Stimulated activated CD4-positive, alpha-beta T cell treated with anti-CD3 and anti-CD28 coated beads, Interleukin-12 subunit alpha, Interleukin-12 subunit beta, amount 100 ng/mL, for 48 hours (primary cell): Measurements from ENCODE around the gene RIMS4.
A peak's percentile ranks its signal among the peaks of the same experiment; 100 is the strongest.

Experiments used
- DNase-seq, 3 donors: peaks; one replicate each; pipeline ENCODE4 v3.0.0-alpha.2; 2020; ENCODE audit warnings: low read depth in 2 of 3, low spot score in 1 of 3

Gene RIMS4

DNA sequence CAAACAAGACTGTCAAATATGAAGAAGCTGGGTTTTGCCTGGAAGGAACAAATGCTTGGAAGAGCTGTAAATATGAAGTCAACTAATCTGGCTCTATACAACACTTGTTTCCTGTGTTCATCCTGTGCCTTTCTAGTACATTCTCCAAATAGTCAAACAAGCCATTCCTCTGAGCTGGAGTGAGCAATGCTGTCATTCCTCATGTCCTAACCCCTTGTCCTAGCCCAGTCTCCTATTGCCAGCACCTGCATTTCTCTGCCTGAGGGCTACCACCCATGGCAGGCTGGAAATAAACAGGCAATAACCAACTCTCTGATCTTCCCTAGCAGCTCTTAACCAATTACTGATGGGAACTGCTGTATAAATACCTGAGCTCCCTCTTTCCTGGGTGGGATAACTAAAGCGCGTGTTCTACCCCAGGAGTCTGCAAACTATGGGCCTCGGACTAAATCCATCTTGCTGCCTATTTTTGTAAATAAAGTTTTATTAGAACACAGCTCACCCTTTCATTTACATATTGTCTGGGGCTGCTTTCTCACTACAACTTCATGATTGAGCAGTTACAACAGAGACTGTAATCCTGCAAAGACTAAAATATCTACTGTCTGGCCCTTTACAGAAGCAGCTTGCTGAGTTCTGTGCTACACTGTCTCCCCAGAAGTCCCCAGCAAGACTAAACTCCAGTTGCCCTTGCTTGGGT, 13.4 kb downstream of the RIMS4 start:
- DNase-seq: no peak

GRCh38 chr20:44796311-44796710, 14.0 kb downstream of the RIMS4 start:
- DNase-seq: no peak

DNA sequence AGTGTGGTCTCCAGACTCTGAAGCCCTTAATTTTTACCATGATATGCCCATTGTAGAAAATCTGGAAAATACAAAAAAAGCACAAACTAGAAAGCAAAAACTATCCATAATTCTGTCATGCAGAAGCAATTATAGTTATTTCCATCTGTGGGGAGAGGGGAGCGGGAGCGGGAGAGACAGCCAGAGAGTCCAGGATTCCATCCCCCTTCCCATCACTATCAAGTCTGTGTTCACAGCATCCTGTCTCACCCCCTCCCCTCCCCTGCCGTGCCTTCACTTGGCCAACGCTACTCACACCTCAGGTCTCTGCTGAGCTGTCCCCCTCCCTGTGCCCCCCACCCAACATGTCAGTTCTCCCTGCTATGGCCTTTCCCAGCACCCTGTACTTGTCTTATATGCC, 14.5 kb downstream of the RIMS4 start:
- DNase-seq: no peak

DNA sequence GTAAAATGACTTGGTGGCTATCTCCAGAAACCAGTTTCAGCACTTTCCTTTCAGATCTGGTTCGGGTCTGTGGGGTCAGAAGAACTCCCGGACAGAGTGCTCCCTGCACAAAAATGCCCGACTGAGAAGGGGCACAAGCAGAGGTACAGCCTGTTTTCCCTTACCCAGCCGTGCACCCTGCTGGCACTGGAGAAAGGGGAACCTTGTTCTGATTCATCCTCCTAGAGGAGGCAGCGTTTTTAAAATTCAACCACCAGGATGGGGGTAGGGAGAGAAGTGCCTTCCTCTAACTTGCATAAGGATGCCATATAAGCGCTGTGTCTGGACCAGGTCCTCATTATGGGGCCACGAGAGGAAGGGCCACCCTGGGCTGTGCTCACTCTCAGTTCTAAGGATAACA, 17.6 kb downstream of the RIMS4 start:
- no peak for DNase-seq

DNA sequence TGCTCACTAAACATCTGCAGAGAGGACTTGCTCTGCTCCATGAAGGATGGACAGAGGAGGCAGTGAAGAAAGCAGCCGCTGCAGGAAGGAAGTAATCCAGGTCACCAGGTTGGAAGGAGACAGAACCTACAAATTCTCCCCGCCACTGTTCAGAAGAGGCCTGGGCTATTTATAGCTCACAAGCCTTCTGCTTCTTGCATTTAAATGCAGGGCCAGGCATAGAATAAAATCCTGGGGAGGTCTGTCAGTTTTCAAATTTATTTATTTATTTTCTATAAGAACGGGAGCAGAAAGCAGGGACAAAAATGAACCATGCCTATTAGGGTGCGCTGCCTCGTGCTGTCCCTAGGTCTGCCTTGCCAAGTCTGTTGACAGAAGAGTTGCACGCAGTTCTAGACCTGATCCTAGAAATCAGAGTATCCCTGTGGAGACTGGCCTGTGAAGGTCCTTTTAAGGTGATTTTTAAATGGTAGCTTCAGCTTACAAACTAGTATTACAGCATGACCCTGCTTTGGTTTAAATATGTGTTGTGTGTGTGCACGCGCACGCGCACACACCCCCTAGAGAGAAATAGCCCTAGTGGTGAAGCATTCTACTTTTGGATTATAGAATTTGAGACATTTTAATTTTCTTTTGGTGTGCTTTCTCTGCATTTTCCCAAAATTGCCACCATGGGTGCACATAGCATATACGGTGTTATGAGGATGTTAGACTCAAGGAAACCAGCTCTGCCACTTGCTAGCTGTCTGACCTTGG, 19.5 kb downstream of the RIMS4 start:
- no peak for DNase-seq

- no peak for DNase-seq
Observed at GRCh38 chr20:44788706-44789456, 21.5 kb downstream of the RIMS4 start.

- DNase-seq: no peak
Observed at GRCh38 chr20:44787299-44787698, 23.0 kb downstream of the RIMS4 start.

GRCh38 chr20:44785768-44786167, 24.6 kb downstream of the RIMS4 start:
- no peak for DNase-seq

- DNase-seq: no peak
Observed at GRCh38 chr20:44784688-44785087, 25.7 kb downstream of the RIMS4 start.

DNA sequence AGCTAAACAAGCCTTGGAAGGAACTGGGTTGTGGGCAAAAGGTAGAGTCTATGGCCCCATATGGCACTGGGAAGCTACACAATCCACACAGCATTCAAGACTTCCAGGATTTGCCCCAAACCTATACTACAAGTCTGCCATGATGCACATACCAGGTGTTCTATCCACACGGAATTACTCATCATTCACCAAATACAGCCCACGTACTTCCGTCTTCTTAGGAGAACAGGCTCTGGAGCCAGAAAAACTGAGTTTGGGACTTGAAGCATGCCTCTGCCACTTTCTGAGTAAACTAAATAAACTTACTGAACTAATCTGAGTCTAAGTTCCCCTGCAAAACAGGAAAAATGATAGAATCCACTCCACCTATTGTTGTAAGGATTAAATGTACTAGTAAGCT, 28.6 kb downstream of the RIMS4 start:
- no peak for DNase-seq

DNA sequence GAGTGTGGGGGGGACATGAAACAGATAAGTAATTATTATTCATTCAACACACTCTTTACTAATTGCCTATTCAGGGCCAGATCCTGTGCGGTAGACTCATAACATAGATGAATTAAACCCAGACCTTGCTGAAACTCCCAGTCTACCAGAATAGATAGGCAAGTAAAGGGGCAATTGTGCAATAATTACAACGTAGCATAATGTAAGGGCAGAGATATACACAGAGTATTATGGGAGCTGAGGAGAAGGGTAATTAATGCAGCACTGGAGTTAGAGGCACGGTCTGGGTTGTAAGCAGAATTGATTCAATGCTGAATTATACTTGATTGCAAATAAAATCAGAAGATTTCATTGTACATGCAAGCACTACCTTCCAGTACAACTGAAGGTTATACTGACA, 29.2 kb downstream of the RIMS4 start:
- no peak for DNase-seq

DNA sequence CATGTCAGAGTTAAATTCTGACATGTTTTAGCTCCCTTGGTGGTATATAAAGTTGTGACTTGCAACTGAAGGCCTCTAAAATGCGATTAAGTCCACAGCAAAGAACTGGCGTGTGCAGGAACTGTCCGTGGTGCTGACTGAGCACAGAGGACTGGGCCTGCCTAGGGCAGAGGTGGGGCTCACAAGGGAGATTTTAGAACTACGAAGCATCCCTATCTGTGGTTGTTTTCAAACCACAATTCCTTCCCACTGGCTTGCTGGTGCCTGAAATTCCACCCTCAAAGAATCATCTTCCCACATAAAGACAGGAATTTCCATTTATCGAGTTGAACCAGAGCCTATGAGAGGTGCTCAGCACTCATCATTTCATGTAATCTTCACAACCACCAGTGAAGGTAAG, 30.1 kb downstream of the RIMS4 start:
- peak; percentile 2 to 18 (median 12) for DNase-seq

GRCh38 chr20:44776980-44777379, 33.4 kb downstream of the RIMS4 start:
- DNase-seq: no peak

DNA sequence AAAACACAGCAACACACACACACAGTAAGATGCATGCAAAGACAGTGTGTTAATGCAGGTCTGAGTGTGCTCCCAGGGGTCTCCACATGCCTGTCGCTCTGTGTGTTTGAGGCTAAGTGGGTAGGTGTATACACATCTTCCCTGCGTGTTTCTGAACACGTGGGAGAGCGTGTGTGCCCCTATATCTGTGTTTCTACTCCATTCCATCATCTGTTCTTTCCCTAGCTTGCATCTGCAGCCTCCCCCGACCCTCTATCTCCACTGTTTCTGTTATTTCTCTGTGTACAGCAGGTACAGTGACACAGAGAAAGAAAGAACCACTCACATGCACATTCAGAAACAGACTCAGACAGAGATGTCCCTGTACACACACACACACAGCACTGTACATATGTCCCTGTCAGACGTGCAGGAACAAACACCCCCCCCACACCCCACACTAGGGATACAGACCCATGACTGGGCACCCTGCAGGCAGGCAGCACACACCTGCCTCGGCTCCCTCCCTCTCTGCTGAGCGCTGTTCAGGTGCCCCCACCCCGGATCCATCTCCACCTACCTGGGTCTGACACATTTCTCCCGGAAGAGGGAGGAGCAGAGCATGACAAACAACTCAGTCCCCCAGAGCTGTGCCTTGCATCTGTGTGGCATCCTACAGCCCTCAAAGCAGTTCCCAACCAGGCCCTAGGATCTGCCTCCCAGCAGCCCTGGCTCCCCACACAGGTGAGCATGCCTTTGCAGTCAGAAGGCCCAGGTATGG, 37.1 kb downstream of the RIMS4 start:
- no peak for DNase-seq

DNA sequence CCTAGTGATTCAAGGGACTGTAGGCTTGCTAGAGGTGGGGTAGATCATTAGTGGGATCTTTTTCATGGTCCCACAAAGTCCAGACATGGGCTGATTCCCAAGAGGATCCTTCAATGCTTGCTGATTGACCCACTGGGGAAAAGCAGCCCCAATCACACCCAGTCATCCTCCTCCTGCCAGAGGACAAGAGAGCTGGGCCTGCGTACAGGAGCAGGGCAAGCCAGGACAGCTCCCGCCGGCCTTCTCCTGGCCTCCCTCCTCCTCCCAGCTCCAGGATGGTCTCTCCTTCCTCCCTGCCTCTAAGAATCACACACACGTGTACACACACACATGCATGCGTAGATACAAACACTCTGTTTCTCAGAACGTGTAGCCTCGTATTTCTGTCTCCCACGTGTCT, 37.7 kb downstream of the RIMS4 start:
- DNase-seq: no peak

DNA sequence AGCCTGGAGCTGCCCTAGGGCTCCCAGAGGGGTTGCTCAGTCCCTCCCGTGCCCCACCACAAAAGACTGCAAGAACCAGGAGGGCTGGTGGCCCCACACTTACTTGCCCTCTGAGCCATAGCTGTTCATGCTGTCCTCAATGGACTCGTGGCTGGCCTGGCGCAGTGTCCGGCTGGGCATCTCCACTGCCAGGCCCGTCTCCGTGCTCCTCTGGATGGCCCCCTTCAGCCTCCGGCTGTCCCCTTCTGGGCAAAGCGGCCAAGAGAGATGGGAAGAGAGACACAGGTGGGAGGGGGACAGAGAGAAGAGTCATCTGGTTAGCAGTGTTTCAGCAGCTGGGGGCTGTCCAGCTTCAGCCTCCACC, 39.2 kb downstream of the RIMS4 start:
- no peak for DNase-seq

DNA sequence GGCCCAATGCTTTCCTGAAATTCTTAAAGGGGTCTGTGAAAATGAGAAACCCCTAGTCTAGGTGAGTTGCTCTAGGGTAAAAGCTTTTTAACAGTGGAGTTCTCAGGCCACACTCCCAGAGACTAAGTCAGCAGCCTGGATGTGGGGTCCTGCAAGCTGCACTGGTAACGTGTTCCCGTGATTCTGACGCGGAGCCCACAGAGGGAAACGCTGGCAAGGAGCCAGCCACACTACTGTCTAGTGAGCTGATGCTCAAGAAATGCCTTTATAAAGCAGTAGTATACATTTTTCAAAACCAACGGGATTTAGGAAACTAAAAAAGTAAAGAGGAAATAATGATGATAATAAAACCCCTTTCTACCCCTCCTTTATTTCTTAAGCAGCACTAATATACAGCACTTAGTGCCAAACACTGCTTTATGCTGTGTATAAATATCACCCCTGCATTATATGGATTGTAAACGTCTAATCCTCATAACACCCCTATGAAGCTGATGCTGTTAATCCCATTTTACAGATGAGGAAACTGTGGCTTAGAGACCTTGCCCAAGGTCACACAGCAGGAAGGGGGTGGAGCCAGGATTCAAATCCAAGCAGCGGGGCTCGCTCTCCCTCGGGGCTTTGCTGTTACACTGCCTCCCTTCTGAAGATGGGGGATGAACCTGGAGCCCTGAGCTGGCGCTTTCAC, 39.7 kb downstream of the RIMS4 start:
- DNase-seq: no peak

GRCh38 chr20:44769481-44769863, 40.9 kb downstream of the RIMS4 start:
- no peak for DNase-seq

DNA sequence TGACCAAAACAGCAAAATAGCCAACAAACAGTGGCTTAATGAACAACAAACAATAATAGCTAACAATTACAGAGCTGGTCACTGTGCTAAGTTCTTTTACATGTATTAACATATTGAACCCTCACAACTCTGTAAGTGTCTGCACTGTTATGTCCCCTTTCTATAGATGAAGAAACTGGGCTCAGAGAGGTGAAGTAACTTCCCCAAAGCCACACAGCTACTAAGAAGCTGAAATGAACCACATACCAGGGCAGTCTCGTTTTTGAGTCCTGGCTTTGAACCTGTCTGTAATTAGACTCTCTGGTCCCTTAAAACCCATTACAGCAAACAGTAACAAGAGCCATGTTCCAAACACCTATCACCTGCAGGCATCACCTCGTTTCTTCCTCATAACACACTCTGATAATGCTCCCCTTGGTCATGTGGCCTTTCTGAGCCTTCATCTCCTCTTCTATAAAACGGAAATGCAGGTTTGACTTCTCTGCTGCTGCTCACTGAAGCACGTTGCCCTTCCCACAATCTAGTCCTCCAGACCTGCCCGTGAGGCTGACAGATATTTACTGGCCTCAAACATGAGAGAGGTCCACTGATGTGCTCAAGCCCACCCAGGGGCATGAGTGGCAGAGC, 41.4 kb downstream of the RIMS4 start:
- no peak for DNase-seq

DNA sequence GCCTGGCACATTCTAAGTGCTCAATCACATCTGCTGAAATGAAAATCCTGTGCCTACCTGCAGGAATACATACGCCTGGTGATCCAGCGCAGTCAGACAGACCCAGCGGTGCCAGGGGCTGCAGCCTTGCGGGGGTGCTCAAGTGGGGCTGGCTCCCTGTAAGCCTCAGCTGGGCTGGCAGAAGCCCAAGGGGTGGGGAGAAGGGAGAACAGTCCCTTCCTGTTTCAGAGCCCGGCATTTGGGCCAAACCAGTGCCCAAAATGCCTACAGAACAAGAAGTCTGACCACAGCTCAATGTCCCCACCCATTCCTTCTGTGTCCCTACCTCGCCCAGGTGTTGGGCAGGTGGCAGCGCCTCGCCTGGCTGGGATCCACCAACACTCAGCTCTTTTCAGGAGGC, 42.1 kb downstream of the RIMS4 start:
- no peak for DNase-seq
